HCEC 1CT (cell line): ENCODE measurements around the gene SLC51B.
"Not testable (repeated sequence)": the region's sequence is repeated elsewhere in the genome, so short reads cannot be mapped to it uniquely, and the experiment has no call there.

Experiments used
- DNase-seq: peaks from one replicate; pipeline ENCODE4 v3.0.0-alpha.2; 2017

SLC51B gene

DNA sequence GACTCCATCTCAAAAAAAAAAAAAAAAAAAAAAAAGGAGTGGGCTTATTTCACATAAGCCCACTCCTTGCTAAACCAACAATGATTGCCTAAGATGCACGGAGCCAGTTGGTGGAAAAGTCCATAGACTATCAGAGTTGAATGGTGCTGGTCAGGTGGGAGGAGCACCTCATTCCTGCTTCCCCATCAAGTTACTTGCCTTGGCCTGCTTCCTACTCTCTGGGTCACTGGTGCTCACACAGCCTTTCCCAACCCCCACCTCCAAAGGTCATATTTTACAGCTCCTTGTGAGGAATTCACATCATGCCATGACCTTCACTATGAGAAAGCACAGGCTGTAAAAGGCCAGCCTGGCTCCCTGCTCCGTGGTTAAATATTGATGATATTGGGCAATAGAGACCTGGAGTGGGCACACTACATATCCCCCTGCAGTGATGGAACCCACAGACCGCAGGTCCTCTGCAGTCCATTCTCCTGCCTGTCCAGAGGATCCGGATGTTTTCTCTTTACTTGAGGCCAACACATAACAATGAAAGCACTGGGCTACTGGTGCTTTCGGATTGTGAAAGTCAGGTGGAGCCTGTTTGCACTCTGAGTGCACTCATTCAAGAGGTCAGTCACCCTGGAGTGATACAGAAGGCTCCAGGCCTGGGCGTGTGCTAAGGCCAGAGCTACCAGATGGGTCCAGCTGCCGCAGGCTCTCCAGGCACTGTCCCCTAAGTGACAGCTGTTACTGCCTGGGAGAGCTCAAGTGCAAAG is at the start of gene SLC51B:
SLC51B (plus strand) TSS at position 664 of the 758 bp plus-strand sequence. CDS start 4,618 bp downstream, outside the sequence.
- peak; percentile 84 for DNase-seq

DNA sequence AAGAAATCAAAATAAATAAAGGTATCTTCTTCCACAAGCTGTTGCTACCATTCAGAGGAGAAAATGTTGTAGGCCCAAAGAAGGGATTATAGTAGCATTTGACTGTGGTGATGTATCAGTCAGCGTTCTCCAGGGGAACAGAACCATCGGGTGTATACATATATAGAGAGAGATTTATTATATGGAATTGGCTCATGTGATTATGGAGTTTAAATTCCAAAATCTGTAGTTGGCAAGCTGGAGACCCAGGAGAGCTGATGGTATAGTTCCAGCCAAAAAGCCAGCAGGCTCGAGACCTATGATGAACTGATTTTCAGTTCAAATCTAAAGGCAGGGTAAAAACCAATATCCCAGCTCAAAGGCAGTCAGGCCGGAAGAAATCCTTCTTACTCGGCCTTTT is 48.1 kb upstream of the SLC51B start:
- DNase-seq, result no peak

DNA sequence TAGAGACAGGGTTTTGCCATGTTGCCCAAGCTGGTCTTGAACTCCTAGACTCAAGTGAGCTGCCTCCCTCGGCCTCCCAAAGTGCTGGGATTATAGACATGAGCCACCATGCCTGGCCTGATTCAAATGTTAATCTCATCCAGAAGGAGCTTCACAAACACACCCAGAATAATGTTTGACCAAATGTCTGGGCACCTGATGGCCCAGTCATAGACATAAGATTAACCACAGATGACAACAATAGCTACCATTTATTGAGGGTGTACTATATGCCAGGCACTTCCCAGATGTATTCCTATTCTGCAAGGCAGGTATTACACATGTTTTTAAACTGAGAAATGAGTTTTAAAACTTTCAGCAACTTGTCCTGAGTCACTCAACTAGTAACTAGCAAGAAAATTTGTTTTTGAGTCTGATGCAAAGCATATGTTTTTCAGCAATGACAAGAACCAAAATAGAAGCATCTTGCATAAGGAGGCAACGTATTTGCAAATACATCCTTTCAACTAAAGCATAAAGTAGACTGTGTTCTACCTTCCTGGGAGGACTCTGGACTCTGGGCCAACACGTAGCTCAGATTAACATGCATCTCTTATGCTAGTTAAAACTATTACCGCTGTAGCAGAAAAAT is 47.3 kb upstream of the SLC51B start:
- no peak for DNase-seq

DNA sequence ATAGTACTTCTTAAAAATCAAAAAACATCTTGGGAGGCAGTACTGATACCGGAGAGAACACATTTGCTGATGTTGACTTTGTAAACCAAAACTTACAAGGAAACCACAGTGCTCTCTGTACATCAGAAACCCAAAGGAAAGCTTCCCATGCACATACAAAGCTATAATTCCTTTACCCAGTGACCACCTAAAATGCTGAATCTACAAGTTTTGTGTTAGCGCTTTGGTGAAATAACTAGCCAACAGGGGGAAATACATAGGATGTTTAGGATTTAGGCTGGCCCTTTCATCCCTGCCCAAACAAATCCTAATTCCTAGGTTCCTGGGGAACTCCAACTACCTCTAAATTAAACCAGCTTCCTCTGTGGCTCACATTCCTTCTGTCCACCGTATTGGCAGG is 40.2 kb upstream of the SLC51B start:
- no peak for DNase-seq

DNA sequence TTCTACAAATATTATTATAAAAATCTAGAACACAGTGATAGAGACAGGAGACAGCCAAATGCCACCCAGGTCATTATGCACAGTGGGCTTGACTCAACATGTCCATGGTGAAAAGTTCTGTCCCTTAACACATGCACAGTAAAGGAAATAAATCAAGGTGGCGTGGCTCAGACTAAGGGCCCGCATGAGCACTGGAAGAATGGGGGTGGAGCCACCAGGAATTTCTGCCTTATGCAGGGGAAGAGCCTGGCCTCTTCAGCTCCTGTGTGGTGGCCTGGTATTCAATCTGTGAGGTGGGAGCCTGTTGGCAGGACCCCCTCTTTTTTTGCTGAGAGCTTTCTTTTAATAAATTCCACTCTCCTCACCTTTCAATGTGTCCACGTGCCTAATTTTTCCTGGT is 38.3 kb upstream of the SLC51B start:
- DNase-seq, result no peak

DNA sequence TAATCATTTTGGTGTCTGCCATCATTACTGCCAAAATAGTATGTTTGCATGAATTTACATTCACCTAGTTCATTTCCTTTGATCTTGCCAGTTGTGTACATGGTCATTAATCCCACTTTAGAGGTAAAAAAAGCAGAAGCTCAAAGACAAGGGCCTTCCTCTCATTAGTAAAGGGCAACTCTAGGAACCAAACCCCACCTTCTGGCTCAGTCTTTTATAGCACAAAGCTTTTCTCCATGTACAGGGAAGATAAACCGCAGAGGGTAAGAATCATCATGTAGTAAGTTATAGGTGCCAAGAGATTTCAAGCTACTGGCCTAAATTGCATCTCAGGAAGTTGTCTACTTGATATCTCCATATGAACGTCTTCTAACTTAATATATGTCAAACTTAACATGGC is 36.2 kb upstream of the SLC51B start:
- no peak for DNase-seq

DNA sequence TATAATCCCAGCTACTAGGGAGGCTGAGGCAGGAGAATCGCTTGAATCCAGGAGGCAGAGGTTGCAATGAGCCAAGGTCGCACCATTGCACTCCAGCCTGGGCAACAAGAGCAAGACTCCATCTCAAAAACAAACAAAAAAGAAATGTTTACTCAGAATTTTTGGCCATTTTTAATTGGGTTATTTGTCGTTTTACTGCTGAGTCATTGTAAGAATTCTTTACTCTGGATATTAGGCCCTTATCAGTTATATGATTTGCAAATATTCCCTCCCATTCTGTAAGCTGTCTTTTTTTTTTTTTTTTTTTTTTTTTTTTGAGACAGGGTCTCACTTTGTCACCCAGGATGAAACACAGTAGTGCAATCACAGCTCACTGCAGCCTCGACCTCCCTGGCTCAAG is 34.0 kb upstream of the SLC51B start:
- DNase-seq, result not testable (repeated sequence)

DNA sequence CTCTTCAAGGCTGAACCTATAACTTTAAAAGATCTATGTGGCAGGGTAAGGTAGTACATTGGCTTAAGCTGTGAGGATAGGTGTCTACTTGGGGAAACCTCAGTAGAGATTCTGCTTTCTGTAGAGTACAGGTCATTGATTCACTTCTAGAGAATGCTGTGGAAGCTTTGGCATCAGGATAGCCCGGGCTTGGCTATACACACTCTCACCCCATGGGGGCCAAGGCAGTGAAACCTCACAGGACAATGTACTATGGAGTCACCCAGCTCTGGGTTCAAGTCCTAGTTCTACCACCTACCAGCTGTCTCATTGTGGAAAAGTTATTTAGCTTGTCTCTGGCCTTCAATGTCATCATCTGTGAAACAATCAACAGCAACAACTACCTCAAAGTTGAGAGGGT is 24.8 kb upstream of the SLC51B start:
- DNase-seq, result peak; percentile 10

DNA sequence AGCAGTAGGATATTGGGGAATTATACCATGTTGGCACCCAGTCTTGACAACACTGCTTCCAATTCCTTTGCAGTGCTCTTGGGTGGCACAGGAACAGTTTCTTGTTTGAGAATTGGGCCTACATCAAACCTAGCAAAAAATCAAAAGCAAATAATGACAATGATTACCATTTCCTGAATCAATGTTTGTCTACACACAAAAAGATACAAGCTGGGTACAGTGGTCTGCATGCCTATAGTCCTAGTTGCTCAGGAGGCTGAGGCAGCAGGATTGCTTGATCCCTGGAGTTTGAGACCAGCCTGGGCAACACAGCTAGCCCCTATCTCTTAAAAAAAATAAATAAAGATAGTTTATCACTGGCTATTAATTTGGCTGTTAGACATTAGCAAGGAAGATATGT is 23.7 kb upstream of the SLC51B start:
- no peak for DNase-seq

DNA sequence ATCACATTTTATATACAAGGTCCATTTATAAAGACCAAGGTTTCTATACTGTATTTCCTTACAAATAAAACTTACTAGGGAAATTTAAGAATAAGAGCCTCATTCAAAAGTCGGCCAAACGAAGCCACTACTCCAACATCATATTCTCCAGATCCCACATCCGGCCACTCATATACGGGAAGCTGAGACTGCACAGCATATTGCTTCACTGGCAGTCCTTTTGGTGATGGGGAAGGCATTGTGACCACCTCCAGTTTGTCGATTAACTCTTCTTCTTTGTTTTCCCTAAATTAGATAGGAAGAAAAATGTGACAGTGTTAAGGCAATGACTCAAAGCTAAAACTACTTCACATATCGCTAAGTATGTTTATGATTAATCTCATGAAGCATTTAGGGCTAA is 18.4 kb upstream of the SLC51B start:
- no peak for DNase-seq

DNA sequence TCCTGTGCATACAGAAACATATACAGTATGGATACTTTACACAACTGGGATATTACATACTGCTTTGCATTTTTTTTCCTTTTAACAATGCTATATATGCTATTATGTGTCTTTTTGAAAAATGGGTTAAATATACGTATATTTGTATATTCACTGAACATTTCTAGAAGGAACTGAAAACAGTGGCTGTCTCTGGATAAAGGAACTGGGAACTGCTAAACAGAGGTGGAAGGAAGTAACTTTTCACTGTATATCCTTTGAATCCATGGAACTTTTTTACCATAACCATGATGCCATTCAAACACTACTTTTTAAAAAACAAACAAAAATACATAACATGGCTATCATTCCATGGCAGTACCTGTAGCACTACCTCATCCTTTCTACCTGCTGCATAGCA is 17.6 kb upstream of the SLC51B start:
- DNase-seq, result no peak

DNA sequence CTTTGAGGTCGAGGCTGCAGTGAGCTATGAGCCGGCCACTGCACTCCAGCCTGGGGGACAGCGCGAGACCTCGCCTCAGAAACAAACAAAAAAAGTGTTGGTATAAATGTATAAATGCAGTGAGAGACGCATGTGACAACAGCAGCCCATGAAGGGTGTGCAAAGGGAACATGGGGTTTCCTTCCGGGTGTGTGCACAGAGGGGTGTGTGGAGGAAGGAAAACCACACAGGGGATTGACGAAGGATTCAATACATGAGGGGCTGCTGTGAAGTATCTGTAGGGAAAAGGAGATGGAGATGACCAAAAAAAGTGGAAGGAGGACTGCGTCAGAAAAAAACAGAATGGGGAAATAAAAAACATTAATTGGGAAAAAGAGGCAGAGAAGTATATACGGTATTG is 16.8 kb upstream of the SLC51B start:
- DNase-seq, result no peak

DNA sequence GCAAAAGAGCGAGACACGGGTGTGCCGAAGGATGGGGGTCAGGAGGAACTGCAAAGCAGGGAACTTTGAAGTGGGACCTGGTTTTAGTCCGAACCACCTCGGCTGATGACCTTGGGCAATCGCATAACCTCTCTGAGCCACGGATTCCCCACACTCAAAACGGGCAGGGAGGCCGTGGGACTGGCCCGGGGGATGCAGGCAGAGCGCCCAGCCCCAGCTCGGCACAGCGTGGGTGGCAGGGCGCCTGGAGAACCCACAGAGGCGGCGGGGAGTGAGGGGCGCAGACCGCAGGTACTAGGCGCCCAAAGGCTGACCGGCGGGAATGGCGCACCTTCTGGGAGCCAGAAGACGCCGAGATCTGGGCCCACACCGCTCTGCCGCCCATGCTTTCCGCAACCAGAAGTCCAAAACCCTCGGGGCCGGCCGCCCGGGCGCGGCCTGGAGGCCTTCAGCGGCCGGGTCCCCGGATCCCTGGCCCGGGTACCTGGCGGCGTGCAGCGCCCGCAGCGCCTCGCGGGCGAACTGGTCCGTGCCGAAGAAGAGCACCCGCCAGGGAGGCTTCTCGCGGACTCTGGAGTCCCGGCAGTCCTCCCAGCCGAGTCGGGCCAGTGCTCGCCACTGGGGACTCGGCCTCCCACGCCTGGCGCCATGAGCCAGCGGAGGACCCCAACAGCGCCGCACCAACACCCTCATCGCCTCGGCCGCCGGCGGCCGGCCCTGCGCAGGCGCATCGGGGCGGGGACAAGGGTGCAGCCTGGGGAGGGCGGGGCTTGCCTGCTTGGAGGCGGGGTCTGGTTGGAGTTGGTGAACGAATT is 16.1 kb upstream of the SLC51B start, which contains the start of gene MTFMT:
MTFMT (minus strand) TSS at position 719 of the 815 bp plus-strand sequence; CDS start at position 693, 26 bp downstream.
- DNase-seq, result peak; percentile 72

DNA sequence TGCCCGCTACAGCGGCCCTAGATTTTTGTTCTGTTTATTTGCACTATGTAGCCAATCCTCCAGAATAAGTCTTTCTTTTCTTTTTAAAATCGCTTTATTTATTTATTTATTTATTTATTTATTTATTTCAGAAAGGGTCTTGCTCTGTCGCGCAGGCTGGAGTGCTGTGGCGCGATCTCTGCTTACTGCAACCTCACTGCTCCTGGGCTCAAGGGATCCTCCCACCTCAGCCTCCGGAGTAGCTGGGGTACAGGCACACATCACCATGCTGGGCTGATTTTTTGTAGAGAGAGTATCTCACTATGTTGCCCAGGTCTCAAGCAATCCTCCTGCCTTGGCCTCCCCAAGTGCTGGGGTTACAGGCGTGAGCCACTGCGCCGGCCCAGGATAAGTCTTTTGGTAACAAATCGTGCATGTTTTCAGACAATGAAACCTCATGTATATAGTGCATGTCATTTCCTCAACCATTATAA is 15.4 kb upstream of the SLC51B start:
- no peak for DNase-seq

DNA sequence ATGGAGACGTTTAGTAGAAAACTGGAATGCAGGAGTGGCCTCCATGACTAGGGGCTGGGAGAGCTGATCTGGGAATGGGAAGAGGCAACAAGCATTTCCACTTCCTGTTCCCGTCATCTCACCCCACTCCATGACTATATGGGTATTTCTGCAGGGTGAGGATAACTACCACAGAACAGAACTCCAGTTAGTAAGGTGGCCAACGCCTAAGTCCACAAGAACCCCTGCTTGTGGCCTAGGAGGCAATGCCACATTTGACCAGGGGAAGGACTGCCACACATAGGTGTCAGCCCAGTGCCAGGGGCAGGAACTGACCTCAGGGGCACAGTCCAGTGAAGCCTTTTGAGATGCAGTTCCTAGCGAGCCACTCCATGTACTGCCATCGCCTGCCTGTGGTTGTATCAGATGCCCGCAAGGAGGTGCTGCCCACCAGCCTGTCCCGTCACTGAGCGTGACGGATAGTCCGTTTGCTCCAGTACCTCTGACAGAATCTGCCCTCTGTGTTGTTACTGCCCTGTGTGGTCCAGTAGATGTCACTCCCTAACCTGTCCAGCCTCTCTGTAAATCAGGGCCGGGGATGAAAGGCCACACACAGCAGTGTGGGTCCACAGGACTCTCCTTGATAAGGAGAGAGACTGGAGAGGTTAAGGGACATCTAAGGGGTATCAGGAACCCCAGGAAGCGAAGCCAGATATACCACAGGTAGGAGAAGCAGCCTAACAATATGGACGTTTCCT is 12.2 kb upstream of the SLC51B start:
- peak; percentile 81 for DNase-seq

DNA sequence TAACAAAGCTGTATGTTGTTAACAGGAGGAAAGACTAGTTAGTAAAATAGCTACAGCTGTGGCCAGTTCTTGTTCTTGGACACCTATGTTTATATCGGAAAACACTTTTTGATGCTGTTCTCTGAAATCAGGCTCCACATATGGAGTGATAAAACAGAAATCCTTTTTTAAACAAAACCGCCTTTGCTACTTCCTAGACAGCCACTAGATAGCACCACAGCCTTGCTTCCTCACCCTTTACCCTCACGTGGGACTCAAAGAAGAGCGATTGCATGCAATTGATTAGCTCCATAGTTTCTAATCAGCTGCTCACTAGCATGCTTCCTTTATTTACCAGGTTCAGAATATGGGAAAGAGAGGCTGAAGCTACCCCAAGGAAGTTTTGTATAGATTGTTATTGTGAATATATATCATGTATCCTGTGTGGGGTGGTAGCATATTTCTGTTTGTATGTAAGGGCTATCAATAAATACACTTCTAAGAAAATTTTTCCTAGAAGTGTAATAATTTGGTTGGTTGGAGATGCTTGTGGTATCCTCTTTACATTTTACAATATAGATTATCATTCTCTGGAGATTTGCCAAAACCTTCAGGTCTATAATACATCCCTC is 11.4 kb upstream of the SLC51B start:
- DNase-seq, result peak; percentile 72

DNA sequence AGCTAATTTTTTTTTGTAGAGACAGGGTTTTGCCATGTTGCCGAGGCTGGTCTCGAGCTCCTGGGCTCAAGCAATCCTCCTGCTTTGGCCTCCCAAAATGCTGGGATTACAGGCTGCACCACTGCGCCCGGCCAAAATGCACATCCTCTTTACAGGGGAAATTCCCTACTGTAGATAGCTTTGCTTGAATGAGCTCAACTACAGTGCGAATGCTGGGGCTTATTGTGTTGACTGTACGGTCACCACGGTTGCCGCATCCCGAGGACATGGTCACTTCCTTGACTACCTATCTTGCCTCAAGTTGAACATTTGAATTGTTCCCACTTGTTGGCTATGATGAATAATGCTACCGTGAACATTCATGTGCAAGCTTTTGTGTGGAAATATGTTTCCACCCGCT is 10.5 kb upstream of the SLC51B start:
- DNase-seq, result no peak

DNA sequence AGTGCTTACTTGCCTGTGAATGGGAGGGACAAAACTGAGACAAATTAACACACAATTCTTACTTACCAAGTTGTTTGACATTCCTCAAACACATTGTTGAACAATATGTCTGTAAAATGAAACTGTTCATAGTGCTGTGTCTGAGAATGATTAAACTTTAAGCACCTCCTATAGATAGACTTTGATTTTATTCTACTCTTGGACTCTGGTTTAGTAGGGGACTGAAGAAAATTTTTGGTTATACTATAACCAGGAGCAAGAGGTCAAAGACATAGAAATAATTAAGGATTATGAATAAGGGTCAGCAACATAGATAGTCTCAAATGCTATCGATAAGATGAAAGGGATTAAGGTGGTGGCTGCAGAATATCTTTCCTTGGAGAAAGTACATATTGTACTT is 7.9 kb upstream of the SLC51B start:
- DNase-seq, result no peak

DNA sequence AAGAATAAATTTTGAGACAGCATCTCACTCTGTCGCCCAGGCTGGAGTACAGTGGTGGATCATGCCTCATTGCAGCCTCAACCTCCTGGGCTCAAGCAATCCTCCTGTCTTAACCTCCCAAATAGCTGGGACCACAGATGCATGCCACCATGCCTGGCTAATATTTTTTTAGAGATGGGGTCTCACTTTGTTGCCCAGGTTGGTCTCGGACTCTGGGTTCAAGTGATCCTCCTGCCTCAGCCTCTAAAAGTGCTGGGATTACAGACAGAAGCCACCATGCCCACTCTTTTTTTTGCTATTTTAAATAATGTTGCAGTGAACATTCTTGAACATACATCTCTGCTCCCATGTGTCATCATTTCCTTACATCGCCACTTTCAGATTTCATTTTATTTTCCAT is 6.8 kb upstream of the SLC51B start:
- DNase-seq, result no peak

DNA sequence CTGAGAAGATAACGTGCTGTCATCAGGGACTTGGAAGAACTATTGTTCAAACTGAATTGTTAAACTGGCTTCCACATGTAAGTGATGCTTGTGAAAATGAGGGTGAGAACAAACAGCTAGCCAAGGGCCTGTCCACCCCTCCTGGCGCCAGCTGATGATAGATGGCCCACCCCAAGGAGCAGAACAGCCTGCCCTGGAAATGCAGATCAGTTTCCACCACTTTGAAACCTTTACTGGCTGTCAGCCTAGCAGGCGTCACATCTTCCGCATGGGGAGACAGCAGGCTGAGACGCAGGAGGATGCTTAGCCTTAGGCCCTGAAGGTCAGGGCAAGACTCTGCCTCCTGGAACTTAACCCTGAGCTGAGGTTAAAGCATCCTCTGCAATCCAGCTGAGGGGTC is 6.4 kb upstream of the SLC51B start:
- DNase-seq, result no peak

DNA sequence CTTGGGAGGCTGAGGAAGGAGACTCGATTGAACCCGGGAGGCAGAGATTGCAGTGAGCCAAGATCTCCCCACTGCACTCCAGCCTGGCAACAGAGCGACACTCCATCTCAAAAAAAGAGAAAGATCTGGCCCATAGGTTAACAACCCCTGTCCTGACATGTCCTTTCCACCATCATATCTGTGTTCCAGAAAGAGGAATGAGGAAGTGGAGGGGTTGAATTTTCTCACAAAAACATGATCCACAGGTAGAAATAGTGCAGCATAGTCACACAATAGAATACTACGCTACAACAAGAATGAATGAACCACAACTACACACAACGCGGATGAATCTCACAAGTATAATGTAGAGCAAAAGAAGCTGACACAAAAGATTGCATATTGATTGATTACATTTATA is 4.7 kb upstream of the SLC51B start:
- no peak for DNase-seq

DNA sequence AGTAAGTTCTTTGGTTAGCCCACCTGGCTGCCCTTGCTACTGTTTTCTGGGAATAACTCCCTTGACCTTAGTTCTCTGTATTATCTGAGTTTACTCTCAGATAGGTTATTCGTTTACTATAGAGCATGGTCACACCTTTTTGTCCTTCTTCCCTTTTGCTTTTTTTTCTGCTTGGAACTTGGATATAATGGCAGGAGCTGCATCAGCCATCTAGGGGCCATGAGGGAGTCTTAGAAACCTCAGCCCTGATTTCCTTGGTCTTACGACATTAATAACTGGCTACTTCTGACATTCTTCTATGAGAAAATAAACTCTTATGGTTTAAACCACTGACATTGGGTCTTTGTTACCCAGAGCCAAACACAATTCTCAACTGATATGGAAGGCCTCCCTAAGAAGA is 3.4 kb upstream of the SLC51B start:
- DNase-seq, result no peak
